HepG2 (cell line): ENCODE data around the gene SLC23A3. TPM values are rescaled to one million over a fixed set of nuclear protein-coding genes. Genes with fewer than 3 reads are reported as not detected.

Experiments
- ATF1 ChIP-seq: IDR thresholded peaks from 2 replicates; pipeline ENCODE4 v1.6.1; 2016; ENCODE audit warnings: mild to moderate bottlenecking, control low read depth
- CCDC6 ChIP-seq: sonication (generic); formaldehyde crosslinking; IDR thresholded peaks from 2 replicates; pipeline ENCODE4 v1.8.1; 2022; ENCODE audit warnings: mild to moderate bottlenecking, missing genetic modification reagents, moderate library complexity
- FOXJ3 ChIP-seq: sonication (generic); formaldehyde crosslinking; IDR thresholded peaks from 2 replicates; pipeline ENCODE4 v1.4.0; 2020; ENCODE audit warnings: missing genetic modification reagents, mild to moderate bottlenecking, borderline replicate concordance
- GFI1 ChIP-seq: sonication (generic); formaldehyde crosslinking; IDR thresholded peaks from 2 replicates; pipeline ENCODE4 v1.5.0; 2020; ENCODE audit warnings: missing genetic modification reagents, mild to moderate bottlenecking, borderline replicate concordance
- IKZF1 ChIP-seq: fragments of 450-650 bp; IDR thresholded peaks from 2 replicates; pipeline ENCODE4 v1.7.1; 2016
- IKZF5 ChIP-seq: IDR thresholded peaks from 2 replicates; pipeline ENCODE4 v1.6.1; 2018; ENCODE audit warnings: missing genetic modification reagents, mild to moderate bottlenecking, missing compliant biosample characterization
- MBNL3 ChIP-seq: fragments of 250-450 bp; sonication (Bioruptor Pico); conservative IDR thresholded peaks from 2 replicates; pipeline ENCODE4 v1.8.0; 2022; ENCODE audit warnings: mild to moderate bottlenecking, inconsistent platforms
- NCOR1 ChIP-seq: fragments of 200-600 bp; sonication (generic); IDR thresholded peaks from 2 replicates; pipeline ENCODE4 v1.7.0; 2017; ENCODE audit warnings: antibody characterized with exemption, low read length, borderline replicate concordance
- NFE2L1 ChIP-seq: sonication (generic); formaldehyde crosslinking; IDR thresholded peaks from 2 replicates; pipeline ENCODE4 v1.4.0; 2020; ENCODE audit warnings: missing genetic modification reagents, mild to moderate bottlenecking, borderline replicate concordance
- PCBP1 ChIP-seq: fragments of 200-400 bp; formaldehyde crosslinking; IDR thresholded peaks from 2 replicates; pipeline ENCODE4 v1.6.1; 2017; ENCODE audit warnings: mild to moderate bottlenecking, low read depth, low read length, borderline replicate concordance
- PCBP2 ChIP-seq: fragments of 200-400 bp; formaldehyde crosslinking; optimal IDR thresholded peaks from 2 replicates; pipeline ENCODE3; 2018; ENCODE audit warnings: low read length, low read depth; ENCODE audit not compliant: poor library complexity, severe bottlenecking
- PHF5A ChIP-seq: IDR thresholded peaks from one replicate; pipeline ENCODE4 v1.6.1; 2018; ENCODE audit warnings: low read depth, missing genetic modification reagents; ENCODE audit not compliant: unreplicated experiment
- POLR2AphosphoS2 ChIP-seq: IDR thresholded peaks from 2 replicates; pipeline ENCODE4 v1.6.1; 2011; ENCODE audit warnings: low read depth, low read length, improper control_type of control experiment
- SRSF1 ChIP-seq: fragments of 200-400 bp; formaldehyde crosslinking; optimal IDR thresholded peaks from 2 replicates; pipeline ENCODE3; 2017; ENCODE audit warnings: mild to moderate bottlenecking, low read depth, low read length, moderate library complexity
- TMF1 ChIP-seq: sonication (generic); formaldehyde crosslinking; IDR thresholded peaks from 2 replicates; pipeline ENCODE4 v1.8.1; 2022; ENCODE audit warnings: low read depth, missing genetic modification reagents
- ZNF225 ChIP-seq: sonication (generic); formaldehyde crosslinking; IDR thresholded peaks from 2 replicates; pipeline ENCODE4 v1.4.0; 2020; ENCODE audit warnings: mild to moderate bottlenecking, missing genetic modification reagents
- ZNF460 ChIP-seq: sonication (generic); formaldehyde crosslinking; IDR thresholded peaks from 2 replicates; pipeline ENCODE4 v1.5.1; 2020; ENCODE audit warnings: missing genetic modification reagents, mild to moderate bottlenecking, borderline replicate concordance
- ZNF468 ChIP-seq: sonication (generic); formaldehyde crosslinking; IDR thresholded peaks from 2 replicates; pipeline ENCODE4 v1.8.0; 2022; ENCODE audit warnings: mild to moderate bottlenecking, moderate library complexity, missing genetic modification reagents
- ZNF556 ChIP-seq: sonication (generic); formaldehyde crosslinking; IDR thresholded peaks from 2 replicates; pipeline ENCODE4 v1.4.0; 2020; ENCODE audit warnings: mild to moderate bottlenecking, missing genetic modification reagents, borderline replicate concordance
- ZNF569 ChIP-seq: sonication (generic); formaldehyde crosslinking; IDR thresholded peaks from 2 replicates; pipeline ENCODE4 v1.5.0; 2020; ENCODE audit warnings: mild to moderate bottlenecking, missing genetic modification reagents, moderate library complexity, borderline replicate concordance
- polyA plus RNA-seq, 8 experiments: library from polyadenylated mRNA; depleted of rRNA in 3 of 8; stranded (reverse) in 7 of 8; unstranded in 1 of 8; fragments of >200 nt; fragmentation: Illumina TruSeq in 4 of 8; extraction: Trizol in 4 of 8; gene quantifications; 2 replicates each; pipeline versions ENCODE4 v1.2.1 to v1.2.3, GENCODE V29; 2011 to 2016; ENCODE audit warnings: low read depth in 4 of 8, missing spikeins in 1 of 8, mixed read lengths in 1 of 8; ENCODE audit not compliant: insufficient read depth in 1 of 8
- total RNA-seq, 5 experiments: library from RNA; depleted of rRNA; stranded (reverse); fragments of >200 nt; fragmentation: Illumina TruSeq; extraction: Trizol; gene quantifications; 2 replicates each; pipeline ENCODE4 v1.2.3, GENCODE V29; 2016; ENCODE audit warnings: low read depth in 1 of 5
- TF ChIP-seq, protein P1 (sequence below): sonication (generic); formaldehyde crosslinking; IDR thresholded peaks from 2 replicates; pipeline ENCODE4 v1.5.0; 2020; ENCODE audit warnings: missing genetic modification reagents
- TF ChIP-seq, protein P2 (sequence below): sonication (generic); formaldehyde crosslinking; conservative IDR thresholded peaks from 2 replicates; pipeline ENCODE4 v1.5.0; 2020; ENCODE audit warnings: missing genetic modification reagents
- TF ChIP-seq, protein P3 (sequence below): sonication (generic); formaldehyde crosslinking; conservative IDR thresholded peaks from 2 replicates; pipeline ENCODE4 v1.4.0; 2020; ENCODE audit warnings: missing genetic modification reagents

SLC23A3 gene
- total and polyA plus RNA-seq, 2 of the 13 experiments (the other 11 are each of a cell fraction or from before 2014, with no cell fraction given) = 0.38 to 0.78 TPM

DNA sequence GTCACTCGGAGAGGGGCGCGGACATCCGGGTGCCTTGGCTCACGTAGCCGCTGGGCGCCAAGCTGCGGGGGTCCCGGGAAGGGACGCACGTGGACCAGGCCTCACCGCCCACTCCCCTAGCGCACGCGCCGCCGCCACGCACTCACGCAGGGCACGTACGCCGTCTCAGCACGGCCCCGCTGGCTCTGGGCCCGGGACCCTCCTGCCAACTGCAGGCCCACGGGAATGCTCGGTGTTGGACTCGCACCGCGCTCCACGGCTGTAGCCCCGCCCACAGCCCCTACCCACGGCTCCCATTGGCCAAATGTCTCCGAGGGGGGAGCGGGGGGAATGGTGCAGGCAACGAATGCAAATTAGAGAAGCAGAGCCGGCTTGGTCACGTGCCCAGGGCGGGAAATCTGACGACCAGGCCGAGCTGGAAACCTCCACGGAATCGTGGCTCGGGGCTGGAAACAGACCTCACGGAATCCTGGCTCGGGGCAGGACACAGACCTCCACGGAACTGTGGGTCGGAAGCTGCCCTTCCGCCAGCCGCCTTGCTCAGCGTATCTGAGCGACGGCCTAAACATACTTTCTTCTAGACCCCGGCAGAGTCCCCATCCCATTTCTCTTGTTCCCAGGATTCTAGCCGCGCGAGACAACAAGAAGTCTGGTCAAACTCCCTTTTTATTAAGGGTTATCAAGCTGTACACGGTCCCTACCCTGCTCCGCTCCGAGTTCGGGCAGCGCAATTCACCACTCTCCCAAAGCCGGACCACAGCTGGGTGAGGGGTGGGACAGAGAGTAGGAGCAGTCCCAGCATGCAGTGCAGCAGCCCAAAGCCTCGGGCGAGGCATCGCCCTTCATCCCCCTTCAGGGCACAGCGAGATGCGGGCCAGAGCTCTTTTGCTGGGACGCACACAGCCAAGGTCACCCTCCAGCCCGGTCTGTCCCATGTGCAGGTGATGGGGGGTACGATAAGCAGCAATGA is 49.2 kb upstream of the SLC23A3 start, which contains the start of gene ABCB6 (continued):
- TF ChIP-seq GFI1 (peak; percentile 79; the same call in 1 of the 2 replicates), PCBP1 (0 out of 2 replicates have a peak, but pooled peaks have one; percentile 49), ATF1 (no peak), FOXJ3 (CRISPR knock-in tag) (0 out of 2 replicates have a peak, but pooled peaks have one; percentile 4), PCBP2 (no peak), IKZF1 (no peak), MBNL3 (no peak), PHF5A (no peak), ZNF468 (CRISPR knock-in tag) (no peak), ZNF556 (CRISPR knock-in tag) (peak; percentile 74; the same call in 1 of the 2 replicates), POLR2AphosphoS2 (no peak), SRSF1 (peak; percentile 67), ZNF460 (CRISPR knock-in tag) (no peak), NCOR1 (peak; percentile 41; the same call in 1 of the 2 replicates), ZNF569 (peak; percentile 73; the same call in 1 of the 2 replicates), ZNF225 (CRISPR knock-in tag) (peak; percentile 86; the same call in 1 of the 2 replicates), IKZF5 (CRISPR knock-in tag) (peak; percentile 94), CCDC6 (CRISPR knock-in tag) (peak; percentile 95; the same call in 1 of the 2 replicates), TMF1 (CRISPR knock-in tag) (peak; percentile 97), NFE2L1 (CRISPR knock-in tag) (peak; percentile 72)
- TF ChIP-seq, protein P1, sequence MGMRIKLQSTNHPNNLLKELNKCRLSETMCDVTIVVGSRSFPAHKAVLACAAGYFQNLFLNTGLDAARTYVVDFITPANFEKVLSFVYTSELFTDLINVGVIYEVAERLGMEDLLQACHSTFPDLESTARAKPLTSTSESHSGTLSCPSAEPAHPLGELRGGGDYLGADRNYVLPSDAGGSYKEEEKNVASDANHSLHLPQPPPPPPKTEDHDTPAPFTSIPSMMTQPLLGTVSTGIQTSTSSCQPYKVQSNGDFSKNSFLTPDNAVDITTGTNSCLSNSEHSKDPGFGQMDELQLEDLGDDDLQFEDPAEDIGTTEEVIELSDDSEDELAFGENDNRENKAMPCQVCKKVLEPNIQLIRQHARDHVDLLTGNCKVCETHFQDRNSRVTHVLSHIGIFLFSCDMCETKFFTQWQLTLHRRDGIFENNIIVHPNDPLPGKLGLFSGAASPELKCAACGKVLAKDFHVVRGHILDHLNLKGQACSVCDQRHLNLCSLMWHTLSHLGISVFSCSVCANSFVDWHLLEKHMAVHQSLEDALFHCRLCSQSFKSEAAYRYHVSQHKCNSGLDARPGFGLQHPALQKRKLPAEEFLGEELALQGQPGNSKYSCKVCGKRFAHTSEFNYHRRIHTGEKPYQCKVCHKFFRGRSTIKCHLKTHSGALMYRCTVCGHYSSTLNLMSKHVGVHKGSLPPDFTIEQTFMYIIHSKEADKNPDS = peak; percentile 87; the same call in 1 of the 2 replicates
- TF ChIP-seq, protein P2, sequence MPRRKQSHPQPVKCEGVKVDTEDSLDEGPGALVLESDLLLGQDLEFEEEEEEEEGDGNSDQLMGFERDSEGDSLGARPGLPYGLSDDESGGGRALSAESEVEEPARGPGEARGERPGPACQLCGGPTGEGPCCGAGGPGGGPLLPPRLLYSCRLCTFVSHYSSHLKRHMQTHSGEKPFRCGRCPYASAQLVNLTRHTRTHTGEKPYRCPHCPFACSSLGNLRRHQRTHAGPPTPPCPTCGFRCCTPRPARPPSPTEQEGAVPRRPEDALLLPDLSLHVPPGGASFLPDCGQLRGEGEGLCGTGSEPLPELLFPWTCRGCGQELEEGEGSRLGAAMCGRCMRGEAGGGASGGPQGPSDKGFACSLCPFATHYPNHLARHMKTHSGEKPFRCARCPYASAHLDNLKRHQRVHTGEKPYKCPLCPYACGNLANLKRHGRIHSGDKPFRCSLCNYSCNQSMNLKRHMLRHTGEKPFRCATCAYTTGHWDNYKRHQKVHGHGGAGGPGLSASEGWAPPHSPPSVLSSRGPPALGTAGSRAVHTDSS (CRISPR knock-in tag) = no peak
- TF ChIP-seq, protein P3, sequence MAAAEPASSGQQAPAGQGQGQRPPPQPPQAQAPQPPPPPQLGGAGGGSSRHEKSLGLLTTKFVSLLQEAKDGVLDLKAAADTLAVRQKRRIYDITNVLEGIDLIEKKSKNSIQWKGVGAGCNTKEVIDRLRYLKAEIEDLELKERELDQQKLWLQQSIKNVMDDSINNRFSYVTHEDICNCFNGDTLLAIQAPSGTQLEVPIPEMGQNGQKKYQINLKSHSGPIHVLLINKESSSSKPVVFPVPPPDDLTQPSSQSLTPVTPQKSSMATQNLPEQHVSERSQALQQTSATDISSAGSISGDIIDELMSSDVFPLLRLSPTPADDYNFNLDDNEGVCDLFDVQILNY (CRISPR knock-in tag) = peak; percentile 95
